Activated CD8-positive, alpha-beta memory T cell treated with anti-CD3 and anti-CD28 coated beads, Interleukin-2, amount 50 U/mL, for 1 hour (primary cell): Measurements from ENCODE around the gene PCP2.

Source experiments
- DNase-seq: peaks from one replicate; pipeline ENCODE4 v3.0.0-alpha.2; 2020; ENCODE audit errors: extremely low read depth

The PCP2 gene

GRCh38 chr19:7638802-7639465 lies 5.4 kb upstream of the PCP2 start:
- no peak for DNase-seq

- DNase-seq, result no peak
Measured at GRCh38 chr19:7637374-7638256, 4.1 kb upstream of the PCP2 start.

GRCh38 chr19:7636691-7637373 lies 3.3 kb upstream of the PCP2 start, which contains the start of gene STXBP2:
Gene STXBP2, plus strand, starts transcription at chr19:7637110. Its CDS starts 40 bp downstream, at chr19:7637150.
- peak; percentile 70 for DNase-seq

GRCh38 chr19:7636317-7636690 lies 2.8 kb upstream of the PCP2 start:
- DNase-seq, result no peak

- DNase-seq, result no peak
Measured at GRCh38 chr19:7635670-7636069, 2.2 kb upstream of the PCP2 start.

- DNase-seq, result no peak
Measured at GRCh38 chr19:7632340-7633203, 947 bp downstream of the PCP2 start.

GRCh38 chr19:7631577-7631976 lies 1.9 kb downstream of the PCP2 start:
- no peak for DNase-seq

GRCh38 chr19:7629347-7630054 lies 4.0 kb downstream of the PCP2 start, which contains the start of the genes PET100 and XAB2:
Gene PET100, plus strand, starts transcription at chr19:7629793. Its CDS starts 41 bp downstream, at chr19:7629834.
Gene XAB2, minus strand, starts transcription at chr19:7629545. Its CDS starts 18 bp downstream, at chr19:7629527.
- DNase-seq, result peak; percentile 92

GRCh38 chr19:7628589-7629311 lies 4.8 kb downstream of the PCP2 start:
- DNase-seq, result no peak

- DNase-seq, result no peak
Measured at GRCh38 chr19:7627166-7627565, 6.4 kb downstream of the PCP2 start.

- no peak for DNase-seq
Measured at GRCh38 chr19:7625763-7626372, 7.7 kb downstream of the PCP2 start.

- DNase-seq, result no peak
Measured at GRCh38 chr19:7624810-7625209, 8.7 kb downstream of the PCP2 start.

- DNase-seq, result no peak
Measured at GRCh38 chr19:7623725-7624603, 9.6 kb downstream of the PCP2 start.

GRCh38 chr19:7622933-7623685 lies 10.4 kb downstream of the PCP2 start:
- no peak for DNase-seq

GRCh38 chr19:7620442-7621412 lies 12.8 kb downstream of the PCP2 start:
- DNase-seq, result no peak

GRCh38 chr19:7619671-7620441 lies 13.7 kb downstream of the PCP2 start:
- no peak for DNase-seq
